HG03460 (cell line): ENCODE data around the gene KLHL12.
"Not testable (repeated sequence)": the region's sequence is repeated elsewhere in the genome, so short reads cannot be mapped to it uniquely, and the experiment has no call there.

Source experiments
- ATAC-seq: cut with Tn5 transposase; IDR thresholded peaks from one replicate; pipeline ENCODE4 v1.9.1; 2021; ENCODE audit not compliant: unreplicated experiment

The KLHL12 gene

GRCh38 chr1:202952099-202952498, 25.1 kb upstream of the KLHL12 start:
- no peak for ATAC-seq

GRCh38 chr1:202951437-202951836, 24.4 kb upstream of the KLHL12 start:
- no peak for ATAC-seq

GRCh38 chr1:202945483-202945882, 18.4 kb upstream of the KLHL12 start:
- ATAC-seq = no peak

- ATAC-seq = no peak
Measured at GRCh38 chr1:202944438-202944921, 17.4 kb upstream of the KLHL12 start.

GRCh38 chr1:202942426-202942825, 15.4 kb upstream of the KLHL12 start:
- no peak for ATAC-seq

GRCh38 chr1:202941372-202941771, 14.3 kb upstream of the KLHL12 start:
- ATAC-seq = no peak

- no peak for ATAC-seq
Measured at GRCh38 chr1:202940561-202940960, 13.5 kb upstream of the KLHL12 start.

GRCh38 chr1:202938287-202938925, 11.4 kb upstream of the KLHL12 start:
- ATAC-seq = no peak

- ATAC-seq = not testable (repeated sequence)
Measured at GRCh38 chr1:202936409-202936808, 9.4 kb upstream of the KLHL12 start.

- ATAC-seq = no peak
Measured at GRCh38 chr1:202935844-202936243, 8.8 kb upstream of the KLHL12 start.

GRCh38 chr1:202934755-202935154, 7.7 kb upstream of the KLHL12 start:
- no peak for ATAC-seq

GRCh38 chr1:202932476-202932875, 5.4 kb upstream of the KLHL12 start:
- no peak for ATAC-seq

- ATAC-seq = no peak
Measured at GRCh38 chr1:202923533-202923932, 3.5 kb downstream of the KLHL12 start.

- ATAC-seq = no peak
Measured at GRCh38 chr1:202919615-202920014, 7.4 kb downstream of the KLHL12 start.

- no peak for ATAC-seq
Measured at GRCh38 chr1:202915146-202915545, 11.9 kb downstream of the KLHL12 start.

- not testable (repeated sequence) for ATAC-seq
Measured at GRCh38 chr1:202912476-202912875, 14.6 kb downstream of the KLHL12 start.

GRCh38 chr1:202909494-202909893, 17.5 kb downstream of the KLHL12 start:
- no peak for ATAC-seq

- ATAC-seq = no peak
Measured at GRCh38 chr1:202908998-202909397, 18.0 kb downstream of the KLHL12 start.

- ATAC-seq = no peak
Measured at GRCh38 chr1:202905331-202905730, 21.7 kb downstream of the KLHL12 start.

- ATAC-seq = not testable (repeated sequence)
Measured at GRCh38 chr1:202903808-202904207, 23.2 kb downstream of the KLHL12 start.

- no peak for ATAC-seq
Measured at GRCh38 chr1:202901555-202901954, 25.5 kb downstream of the KLHL12 start.

GRCh38 chr1:202892501-202892900, 34.5 kb downstream of the KLHL12 start:
- no peak for ATAC-seq

- no peak for ATAC-seq
Measured at GRCh38 chr1:202890392-202890791, 36.6 kb downstream of the KLHL12 start.
